CD4-positive, alpha-beta T cell treated with Interleukin-21 for 1 hour (primary cell): ENCODE measurements around the gene RABGAP1L.

ENCODE experiments used
- DNase-seq: peaks from one replicate; pipeline ENCODE4 v3.0.0-alpha.2; 2020

The RABGAP1L gene

DNA sequence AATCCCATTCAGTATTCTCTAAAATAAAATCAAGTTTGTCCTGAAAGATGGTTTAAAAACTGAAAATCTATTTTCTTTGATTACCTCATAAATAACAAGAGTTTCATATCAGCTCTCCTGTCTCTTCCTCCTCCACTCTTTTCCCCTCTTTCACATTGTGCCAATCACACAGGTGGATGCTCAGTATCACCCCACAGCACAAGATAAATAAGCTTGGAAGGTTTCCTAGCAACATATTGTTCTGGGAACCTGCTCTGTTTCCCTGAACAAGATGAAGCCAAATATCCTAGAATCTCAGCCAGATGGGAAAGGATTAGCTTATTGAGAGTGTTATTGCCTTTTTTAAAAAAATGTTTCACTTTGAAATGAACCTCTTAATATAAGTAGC, 794.7 kb downstream of the RABGAP1L start:
- DNase-seq: no peak

DNA sequence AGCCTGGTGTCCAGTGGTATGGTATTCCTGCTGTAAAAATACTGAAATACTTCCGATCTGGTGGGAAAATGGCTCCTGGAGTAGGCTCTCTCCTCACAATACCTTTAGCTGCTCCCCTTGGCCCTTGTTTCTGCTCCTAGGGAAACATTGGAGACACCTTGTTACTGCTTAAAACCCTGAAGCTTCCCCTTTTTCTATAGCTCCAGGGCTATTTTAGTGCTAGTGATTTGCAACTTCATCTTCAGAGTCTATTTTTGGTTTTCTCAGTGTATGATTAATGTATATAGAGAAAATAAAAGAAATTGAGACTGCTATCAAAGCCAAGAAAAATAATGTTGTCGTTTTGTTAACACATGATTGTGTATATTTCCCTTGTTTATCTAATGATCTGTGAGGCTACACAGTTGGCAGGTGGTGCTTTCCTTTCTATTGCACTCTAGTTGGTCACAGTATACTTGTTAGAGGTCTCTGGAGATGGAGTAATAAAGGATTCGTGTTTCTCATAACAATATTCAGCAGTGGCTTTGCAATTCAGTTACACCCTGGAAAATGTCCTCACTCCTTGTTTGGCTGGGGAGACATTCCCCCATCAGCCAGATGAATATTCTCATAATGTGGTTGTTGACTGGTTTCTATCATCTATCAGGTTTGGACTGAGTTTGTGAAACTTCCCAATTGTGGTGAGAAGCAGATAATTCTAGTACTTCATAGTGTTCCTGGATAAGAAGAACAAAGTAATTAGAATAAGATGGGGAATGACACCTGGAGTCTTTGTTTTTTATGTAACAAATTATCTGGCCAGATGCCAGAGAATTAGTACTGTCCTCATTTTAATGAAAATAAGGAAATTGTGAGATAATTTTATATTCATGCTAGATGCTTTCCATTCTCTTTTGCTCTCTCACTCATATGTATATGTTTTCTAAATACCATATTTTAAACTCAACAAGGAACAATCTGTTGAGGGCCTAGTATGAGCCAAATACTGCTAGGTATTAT, 795.6 kb downstream of the RABGAP1L start:
- DNase-seq: no peak

DNA sequence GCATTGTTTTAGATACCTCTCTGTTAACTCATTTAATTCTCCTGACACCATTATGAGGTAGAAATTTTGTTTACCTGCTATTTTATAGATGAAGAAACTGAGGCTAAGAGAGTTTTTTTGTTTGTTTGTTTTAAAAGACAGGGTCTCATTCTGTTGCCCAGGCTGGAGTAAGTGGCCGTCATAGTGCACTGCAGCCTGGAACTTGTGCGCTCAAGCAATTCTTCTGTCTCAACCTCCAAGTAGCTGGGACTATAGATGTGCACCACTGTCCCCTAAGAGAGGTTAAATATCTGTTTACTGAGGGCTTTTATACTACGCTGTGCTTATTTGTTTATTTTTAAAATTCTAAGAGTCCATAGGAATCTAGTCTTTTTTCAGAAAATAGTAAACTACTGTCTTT, 796.8 kb downstream of the RABGAP1L start:
- no peak for DNase-seq

DNA sequence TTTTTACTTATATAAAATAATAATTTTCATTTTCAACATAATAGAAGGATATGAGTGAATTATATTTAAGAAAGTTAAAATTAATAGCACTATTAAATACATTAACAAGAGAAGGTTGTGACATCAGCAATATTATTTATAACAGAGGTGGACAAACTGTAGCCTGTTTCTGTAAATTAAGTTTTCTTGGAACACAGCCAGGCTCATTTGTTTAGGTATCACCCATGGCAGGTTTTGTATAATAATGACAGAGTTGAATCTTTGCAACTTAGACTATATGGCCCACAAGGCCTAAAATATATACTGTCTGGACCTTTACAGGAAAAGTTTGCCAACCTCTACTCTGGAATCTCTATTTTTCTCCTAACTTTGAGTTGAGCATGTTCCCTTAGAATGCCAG, 797.7 kb downstream of the RABGAP1L start:
- DNase-seq: no peak

DNA sequence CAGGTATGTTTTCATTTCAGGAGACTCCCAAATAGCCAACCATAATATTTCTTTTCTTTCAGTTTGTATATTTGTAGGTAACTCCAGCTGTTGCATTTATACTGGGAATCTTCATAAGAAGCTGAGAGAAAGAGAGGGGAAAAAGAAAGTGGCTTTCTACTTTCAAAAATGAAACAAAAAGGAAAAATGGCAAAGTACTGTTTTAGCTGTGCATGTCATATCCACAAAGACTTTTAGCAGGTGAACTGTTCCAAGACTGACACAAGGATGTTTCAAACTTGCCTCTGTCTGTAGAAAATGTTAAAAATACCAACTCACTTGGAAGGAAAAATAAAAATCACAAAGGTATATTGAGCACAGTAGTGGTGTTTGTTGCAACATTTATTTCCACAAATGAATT, 798.5 kb downstream of the RABGAP1L start:
- DNase-seq: no peak

DNA sequence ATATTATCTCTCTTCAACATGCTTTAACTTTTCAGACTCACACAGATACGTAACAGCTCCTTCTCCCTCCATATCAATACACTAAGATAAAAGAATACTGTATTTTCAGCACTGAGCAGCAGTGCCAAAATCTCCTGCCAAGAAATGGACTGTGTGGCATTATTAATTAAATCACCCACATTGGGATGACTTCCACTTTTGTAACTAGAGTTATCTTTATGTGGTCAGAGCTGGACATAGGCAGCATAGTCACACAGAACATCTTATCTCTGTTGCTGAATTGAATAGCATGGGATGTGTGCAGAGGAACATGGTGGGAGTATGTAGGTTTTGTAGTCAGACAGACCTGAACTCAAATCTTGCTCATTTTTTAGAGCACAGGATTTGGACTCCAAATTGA, 799.1 kb downstream of the RABGAP1L start:
- no peak for DNase-seq

DNA sequence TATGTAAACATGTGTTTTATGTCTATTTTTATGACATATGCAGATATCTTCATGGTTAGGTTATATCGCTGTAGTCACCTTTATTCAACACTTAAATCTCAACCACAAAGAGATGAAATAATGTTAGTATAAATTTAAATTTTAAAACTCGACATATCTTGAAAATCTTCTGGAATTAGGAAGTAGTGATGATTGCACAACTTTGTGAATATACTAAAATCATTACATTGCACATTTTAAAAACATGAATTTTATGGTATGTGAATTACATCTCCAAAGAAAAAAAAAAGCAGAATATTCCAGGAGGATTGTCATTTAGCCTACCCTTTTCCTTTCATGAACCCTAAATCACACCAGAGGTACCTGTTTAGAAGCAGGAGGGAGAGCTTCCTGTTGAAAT, 801.0 kb downstream of the RABGAP1L start:
- no peak for DNase-seq

DNA sequence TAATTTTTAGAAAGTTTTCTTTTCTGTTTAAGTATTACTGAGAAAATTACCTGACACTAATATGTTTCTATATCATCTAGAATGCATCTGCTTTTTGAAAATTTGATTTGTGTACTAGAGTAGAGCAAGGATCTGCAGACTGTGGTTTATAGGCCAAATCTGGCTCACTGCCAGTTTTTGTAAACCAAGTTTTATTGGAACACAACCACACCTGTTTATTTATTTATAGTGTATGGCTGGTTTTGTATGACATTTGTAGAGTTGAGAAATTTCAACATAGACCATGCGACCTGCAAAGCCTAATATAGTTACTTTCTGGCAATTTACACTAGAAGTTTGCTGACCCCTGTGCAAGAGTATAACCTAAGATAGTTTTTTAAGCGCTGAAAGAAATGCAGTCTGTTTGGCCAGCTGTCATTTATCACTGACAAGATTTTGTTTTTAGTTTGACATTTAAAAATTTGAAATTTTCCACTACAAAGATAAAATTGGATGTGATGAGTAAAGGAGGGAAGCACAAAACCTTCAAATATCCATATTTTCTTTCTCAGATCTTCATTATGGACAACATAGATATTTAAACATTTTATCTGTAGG, 804.3 kb downstream of the RABGAP1L start:
- peak; percentile 36 for DNase-seq

DNA sequence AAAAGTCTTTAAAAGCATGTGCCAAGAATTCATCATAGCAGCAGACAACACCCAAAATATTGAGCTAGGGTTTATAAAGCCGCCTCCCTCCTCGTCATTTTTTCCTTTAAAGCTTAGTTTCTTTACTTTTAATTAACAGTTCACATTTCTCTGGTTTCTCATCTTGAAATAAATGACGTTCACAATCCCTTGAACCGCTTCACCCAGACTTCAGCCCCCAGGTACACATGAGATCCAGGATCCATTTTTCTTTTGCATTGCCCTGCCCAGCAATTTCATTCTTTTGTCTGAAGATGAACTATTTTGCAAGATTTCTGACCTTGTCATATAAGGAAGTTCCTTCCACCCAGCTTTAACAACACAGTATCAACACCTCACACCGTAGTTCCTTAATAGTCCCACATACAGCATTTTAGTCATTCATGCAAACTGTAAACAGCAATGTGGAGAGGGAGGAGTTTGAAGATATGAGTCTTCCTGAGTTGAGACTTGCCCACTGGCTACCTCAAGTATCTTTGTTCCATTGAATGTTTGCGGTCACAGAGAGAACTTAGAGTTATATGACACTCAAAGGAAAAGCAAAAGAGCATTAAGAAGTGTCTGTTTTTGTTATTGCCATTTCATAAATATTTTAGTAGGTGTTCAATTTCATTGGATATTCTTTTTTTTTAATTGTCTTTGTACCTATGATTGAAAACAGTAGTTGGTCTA, 805.1 kb downstream of the RABGAP1L start:
- peak; percentile 75 for DNase-seq

DNA sequence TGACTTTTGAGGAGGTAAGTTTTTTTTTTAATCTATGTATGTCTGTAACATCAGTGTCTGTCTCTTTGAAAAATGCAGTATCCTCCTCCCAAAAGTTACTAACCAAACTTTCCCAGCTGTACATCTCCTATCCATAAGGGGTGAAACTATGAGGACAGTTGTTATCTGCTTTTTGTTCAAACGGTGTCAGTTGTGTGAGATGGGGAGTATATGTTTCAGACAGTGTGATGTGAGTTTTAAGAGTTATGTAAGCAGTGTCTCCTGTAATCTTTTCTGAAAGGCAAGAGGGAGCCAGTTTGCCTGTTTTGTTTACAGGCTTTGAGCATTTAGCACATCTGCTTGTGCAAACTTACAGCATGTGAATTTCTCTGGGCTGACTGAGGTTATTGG, 805.6 kb downstream of the RABGAP1L start:
- DNase-seq: peak; percentile 60

DNA sequence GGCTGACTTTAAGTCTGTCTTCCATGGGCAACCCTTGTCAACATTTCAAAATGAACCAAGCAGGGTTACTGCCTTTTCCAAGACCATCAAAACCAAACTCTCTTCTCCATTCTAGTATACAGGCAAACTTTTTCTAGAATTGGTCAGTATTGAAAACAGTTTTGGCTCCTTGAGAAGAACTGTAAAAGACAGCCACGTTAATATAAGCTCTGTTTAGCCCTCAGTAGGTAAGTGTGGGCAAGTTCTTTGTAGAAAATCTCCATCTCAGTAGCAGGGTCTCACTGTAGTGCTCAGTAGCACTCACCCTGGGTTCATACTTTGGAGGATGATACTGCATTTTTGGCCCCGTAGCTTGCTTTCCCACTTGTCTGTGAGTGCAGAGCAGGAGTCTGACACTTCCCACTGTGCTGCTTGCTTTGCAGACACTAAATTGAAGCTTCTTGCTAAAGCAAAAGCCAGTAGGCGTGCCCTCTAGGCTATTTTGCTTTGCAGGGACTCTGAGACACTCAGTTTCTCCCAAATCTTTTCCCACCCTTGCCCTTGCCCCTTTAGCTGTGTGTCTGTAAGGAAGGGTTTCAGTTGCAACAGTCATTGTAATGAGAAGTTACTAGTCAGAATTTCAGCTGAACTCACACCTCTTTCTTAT, 806.2 kb downstream of the RABGAP1L start:
- DNase-seq: peak; percentile 33

DNA sequence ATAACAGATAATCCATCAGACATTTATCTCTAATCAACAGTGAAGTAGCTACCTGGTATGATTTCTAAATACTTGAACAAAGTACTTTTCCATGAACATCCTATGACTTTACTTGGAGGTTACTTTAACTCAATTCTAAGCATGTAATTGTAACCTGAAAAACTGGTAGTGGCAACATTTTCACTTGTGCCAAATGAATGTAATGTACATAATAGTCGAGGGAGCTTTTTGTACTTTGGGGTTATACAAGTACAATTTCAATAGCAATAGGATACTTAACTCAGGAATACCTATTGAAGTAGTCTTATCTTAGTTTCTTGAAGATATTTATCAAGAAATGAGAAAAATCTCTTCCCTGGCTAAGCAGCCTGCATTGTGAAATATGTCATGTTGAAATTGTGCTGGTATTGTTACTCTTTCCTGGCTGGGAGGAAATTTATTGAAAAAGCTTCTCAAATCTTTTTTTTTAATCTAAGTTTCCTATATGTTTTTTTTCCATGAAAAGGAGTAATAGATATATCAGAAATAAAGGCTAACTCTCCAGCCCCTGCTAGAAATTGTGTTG, 806.8 kb downstream of the RABGAP1L start:
- DNase-seq: no peak

DNA sequence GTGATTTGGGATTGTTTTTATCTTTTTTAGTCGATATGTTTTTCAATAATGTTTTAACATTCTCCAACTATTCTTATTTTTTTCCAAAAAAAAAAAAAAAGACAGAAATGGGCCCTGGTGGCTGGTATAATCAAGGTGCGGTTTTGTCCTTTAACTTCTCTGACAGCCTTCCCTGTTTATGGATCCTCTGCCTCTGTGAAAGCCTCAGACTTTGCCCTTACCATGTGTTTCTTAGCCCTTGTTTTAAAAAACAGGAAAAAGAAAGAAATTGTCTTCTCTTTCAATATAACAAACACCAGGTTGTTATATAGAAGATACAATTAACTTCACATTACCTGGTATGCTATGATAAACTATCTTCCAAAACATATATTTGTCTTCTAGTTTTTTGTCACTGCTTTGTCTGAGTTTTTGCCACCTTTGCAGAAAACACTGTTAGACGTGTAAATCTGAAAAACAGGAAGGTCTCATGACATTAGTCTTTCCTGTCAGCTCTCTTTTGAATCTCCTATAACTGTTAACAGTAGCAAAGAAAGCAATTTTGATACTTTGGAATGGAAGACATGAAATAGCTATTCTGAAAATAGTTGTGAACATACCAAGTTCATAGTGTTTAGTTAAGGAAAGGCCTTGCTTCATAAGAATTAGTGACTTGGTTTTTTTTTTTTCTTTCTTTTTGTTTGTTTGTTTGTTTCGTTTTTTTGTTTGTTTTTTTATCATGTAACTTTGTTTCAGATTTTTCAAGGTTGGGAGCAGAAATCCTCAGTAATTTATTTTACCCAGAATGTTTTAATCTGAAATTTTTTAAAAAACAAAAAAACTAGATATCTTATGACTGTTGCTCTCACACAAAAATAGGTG, 808.8 kb downstream of the RABGAP1L start:
- DNase-seq: peak; percentile 63

DNA sequence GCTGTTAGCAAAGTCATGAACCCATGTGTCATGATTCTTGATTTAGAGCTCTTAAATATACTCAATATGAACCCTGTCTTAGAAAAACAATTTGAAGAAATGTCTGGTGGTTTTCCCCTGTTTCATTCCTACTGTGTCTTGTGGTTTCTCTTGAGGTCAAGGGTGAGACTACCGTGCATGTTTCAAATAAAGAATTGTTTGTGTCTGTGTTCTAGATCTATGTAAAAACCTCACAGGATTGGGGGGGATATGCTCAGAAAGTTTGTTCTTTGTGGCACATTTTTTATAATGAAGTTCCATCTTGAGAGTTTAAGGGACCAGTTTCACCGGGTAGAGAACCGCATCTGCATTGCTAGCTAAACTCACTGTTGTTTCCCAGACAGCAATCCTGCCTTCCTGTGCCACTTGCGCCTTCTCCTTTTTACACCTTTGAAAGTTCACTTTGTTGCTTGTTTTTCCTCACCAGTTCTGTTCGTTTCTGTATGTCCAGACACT, 809.5 kb downstream of the RABGAP1L start:
- peak; percentile 82 for DNase-seq

DNA sequence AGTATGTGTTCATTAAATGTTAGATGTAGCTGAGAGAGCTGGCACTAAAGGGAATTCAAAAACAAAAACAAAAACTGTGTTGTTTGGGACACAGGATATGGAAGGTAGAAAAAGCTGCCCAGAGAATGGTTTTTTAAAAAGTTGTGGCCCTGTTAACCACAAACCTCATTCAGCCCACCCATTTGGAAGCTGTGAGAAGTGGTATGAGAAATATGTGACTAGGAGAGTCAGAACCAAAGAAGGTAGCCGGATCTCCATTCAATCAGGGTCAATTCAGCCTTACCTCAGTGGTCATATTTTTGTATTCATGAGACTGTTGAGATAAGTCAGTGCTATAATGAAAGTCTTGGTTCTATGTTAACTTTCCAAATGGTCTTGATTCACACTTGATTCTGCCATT, 810.7 kb downstream of the RABGAP1L start:
- DNase-seq: peak; percentile 37

DNA sequence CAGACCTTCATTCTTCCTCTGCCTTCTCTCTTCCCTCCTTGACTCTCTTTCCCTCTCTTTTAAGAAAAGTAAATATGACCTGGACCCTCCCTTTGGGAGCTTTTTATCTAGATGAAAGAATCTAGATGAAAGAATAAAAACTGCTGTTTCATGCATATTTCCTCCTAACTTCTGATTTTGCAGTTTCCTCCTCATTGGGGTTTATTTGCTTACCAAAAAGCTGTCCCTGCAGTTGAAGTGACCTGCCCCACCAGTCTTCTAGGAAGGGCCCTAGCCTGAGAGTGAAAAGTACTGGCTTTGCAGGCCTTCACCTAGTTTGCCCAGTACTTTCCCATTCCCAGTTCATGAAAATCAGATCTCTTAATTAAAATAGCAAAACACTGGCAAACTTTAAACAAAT, 812.1 kb downstream of the RABGAP1L start:
- DNase-seq: no peak

DNA sequence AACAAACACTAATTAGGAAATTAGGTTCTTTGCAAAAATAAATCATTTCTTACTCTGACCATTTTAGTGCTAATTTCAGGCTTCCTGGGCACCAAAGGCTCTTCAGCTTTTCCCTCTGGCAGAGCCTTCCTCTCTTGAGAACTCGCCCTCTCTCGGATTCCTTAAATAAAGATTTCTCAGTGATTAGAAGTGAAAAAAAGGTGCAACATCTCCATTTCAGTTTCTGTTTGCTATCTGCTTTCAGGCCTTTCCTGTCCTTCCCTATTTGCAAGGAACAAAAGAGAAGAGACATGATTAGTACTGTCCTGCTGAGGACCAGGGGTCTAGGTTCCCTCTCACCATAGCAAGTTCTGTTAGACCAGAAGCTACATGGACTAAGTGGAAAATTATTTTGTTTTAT, 812.6 kb downstream of the RABGAP1L start:
- DNase-seq: no peak

DNA sequence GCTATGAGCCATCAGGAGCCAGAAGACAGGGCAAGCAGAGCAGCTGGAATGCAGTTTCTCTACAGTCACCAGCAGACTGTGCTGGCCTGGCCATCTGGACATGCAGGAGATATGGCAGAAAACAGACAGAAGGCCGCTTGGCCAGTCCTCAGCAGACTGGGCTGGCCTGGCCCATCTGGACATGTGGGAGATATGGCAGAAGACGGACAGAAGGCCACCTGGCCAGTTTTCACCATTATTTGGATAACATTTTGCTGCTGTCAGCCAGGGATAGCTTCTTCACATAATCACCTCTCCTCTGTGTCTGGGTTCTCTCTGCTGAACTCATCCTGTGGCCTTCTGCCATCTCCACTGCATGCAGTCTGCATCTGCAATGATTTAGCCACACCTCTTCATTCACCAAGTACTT, 815.4 kb downstream of the RABGAP1L start:
- DNase-seq: no peak

DNA sequence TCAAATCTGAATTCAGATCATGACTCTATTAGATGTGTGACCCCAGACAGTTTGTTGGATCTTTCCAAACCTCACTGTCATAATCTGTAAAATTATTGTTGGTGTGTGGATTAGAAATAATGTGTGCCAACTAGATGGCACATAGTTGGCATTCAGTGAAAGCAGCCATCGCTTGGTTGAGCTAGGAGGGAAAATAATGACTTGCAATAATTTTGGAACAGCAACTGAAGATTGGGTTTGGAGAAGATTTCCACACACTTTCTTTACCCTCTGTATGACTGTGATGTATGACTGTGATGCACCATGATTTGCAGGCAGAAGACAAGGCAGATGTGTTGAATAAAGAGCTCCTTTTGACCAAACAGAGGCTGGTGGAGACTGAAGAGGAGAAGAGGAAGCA, 816.4 kb downstream of the RABGAP1L start:
- no peak for DNase-seq

DNA sequence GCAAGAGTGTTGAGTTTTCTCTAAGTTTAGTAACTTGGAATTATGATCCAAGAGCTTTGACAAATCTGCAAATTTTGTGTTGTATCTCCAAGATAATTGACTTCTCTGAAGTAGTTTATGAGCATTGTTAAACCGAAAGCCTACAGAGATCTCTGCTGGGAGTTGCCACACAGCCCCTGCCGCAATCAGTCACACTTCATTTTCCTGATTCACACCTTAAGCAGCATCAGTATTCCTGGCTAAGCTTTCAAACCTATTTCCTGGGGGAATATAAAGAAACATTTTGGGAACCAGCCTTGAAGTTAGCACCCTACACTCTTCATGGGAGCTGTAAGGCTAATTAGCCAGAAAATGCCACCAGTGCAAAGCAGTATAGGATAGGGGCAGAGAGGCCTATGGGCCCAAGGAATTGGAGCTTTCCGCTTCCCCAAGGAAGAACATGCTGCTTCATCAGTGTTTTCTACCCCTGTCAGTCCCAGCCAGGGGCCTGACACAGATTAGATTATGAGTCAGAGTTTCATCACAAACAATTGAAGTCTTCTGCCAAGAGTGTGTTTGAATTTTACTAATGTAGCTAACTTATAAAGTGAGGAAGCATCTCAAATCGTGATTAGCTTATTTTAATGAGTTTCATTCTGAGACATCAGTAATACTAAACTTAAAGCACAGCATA, 817.3 kb downstream of the RABGAP1L start:
- no peak for DNase-seq
